Activated CD8-positive, alpha-beta memory T cell treated with anti-CD3 and anti-CD28 coated beads for 36 hours (primary cell): Measurements from ENCODE around the gene TMEM217. TPM values are rescaled to one million over a fixed set of nuclear protein-coding genes. Genes with fewer than 3 reads are reported as not detected.

ENCODE experiments used
- CTCF ChIA-PET: fragments of 350-600 bp; sonication (Branson Sonifier 250); formaldehyde crosslinking; loops from one replicate; lab custom pipeline; 2021; ENCODE audit warnings: antibody characterized with exemption; lab: Charles Lee
- POLR2A ChIA-PET: fragments of 350-600 bp; sonication (Branson Sonifier 250); formaldehyde crosslinking; loops from one replicate; lab custom pipeline; 2021; ENCODE audit warnings: antibody characterized with exemption; lab: Charles Lee
- total RNA-seq, 2 experiments: library from RNA; stranded (reverse); gene quantifications; one replicate each; pipeline ENCODE4 v1.2.3, GENCODE V29; 2021

TMEM217 gene
- total RNA-seq, 2 experiments from 2014 or later = 5.1 to 5.7 TPM

DNA sequence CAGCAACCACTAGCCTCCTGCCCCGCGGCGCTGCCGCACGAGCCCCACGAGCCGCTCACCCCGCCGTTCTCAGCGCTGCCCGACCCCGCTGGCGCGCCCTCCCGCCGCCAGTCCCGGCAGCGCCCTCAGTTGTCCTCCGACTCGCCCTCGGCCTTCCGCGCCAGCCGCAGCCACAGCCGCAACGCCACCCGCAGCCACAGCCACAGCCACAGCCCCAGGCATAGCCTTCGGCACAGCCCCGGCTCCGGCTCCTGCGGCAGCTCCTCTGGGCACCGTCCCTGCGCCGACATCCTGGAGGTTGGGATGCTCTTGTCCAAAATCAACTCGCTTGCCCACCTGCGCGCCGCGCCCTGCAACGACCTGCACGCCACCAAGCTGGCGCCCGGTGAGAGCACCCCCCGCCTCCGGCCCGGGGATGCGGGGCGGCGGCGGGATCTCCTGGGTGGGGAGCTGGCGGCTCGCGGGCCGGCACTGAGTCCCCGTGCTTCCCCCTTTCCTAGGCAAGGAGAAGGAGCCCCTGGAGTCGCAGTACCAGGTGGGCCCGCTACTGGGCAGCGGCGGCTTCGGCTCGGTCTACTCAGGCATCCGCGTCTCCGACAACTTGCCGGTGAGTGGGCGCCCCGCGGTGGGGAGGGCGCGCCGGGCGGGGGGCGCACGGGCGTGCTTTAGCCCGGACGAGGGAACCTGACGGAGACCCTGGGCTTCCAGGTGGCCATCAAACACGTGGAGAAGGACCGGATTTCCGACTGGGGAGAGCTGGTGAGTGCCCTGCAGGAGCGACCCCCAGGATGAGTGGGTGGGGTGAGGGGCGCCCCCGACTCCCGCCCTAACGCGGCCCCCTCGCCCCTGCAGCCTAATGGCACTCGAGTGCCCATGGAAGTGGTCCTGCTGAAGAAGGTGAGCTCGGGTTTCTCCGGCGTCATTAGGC is 87.4 kb downstream of the TMEM217 start:
- ChIA-PET POLR2A (interaction anchor here (0.5 to 6.3 kb wide), 10 partner anchors 13 to 288 kb away, joined by 3 to 87 read pairs (median 8); no protein-coding TSS in a partner anchor), CTCF (interaction anchor here (0.5 to 6.6 kb wide), 23 partner anchors 10 to 389 kb away, joined by 3 to 124 read pairs (median 4); partner anchors contain the start of gene MTCH1)

DNA sequence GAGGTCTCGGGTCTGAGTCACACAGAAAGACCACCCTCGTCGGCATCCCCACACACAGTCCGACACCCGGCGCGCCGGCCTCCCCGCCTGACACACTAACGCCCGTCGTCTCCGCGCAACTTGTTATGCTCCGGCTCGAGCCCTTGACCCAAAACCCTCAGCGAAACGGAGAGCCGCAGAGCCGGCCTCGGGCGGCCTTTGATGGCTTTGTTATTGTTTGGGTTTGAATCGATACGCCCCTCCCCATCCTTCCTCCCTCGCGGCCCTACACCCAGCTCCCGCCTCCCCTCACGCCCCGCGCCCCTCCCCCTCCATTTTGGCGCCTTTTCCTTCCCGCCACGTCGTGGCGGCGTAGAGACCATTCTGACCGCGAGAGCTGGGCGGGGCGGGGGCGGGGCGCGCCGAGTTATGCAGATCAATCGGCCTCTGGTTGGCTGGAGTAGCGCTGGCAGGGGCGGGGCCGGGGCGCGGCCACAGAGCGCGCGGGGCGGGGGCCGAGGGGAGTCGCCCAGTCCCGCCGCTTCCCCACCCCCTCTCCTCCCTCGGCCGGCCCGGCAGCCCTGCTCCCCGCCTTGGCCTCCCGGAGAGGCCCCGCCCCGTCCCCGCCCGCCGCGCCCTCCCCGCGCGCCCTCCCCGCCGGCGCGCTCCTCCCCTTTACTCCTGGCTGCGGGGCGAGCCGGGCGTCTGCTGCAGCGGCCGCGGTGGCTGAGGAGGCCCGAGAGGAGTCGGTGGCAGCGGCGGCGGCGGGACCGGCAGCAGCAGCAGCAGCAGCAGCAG is 88.3 kb downstream of the TMEM217 start, which contains the start of gene PIM1:
PIM1 (plus strand) TSS at position 657 of the 777 bp plus-strand sequence. CDS start 424 bp downstream, outside the sequence.
- CTCF ChIA-PET = interaction anchor here (0.7 to 6.6 kb wide), 8 partner anchors 17 to 148 kb away, joined by 3 to 124 read pairs (median 22); no protein-coding TSS in a partner anchor
- POLR2A ChIA-PET = interaction anchor here (0.6 to 6.3 kb wide), 7 partner anchors 18 to 183 kb away, joined by 3 to 87 read pairs (median 7); partner anchors contain the start of gene MTCH1

DNA sequence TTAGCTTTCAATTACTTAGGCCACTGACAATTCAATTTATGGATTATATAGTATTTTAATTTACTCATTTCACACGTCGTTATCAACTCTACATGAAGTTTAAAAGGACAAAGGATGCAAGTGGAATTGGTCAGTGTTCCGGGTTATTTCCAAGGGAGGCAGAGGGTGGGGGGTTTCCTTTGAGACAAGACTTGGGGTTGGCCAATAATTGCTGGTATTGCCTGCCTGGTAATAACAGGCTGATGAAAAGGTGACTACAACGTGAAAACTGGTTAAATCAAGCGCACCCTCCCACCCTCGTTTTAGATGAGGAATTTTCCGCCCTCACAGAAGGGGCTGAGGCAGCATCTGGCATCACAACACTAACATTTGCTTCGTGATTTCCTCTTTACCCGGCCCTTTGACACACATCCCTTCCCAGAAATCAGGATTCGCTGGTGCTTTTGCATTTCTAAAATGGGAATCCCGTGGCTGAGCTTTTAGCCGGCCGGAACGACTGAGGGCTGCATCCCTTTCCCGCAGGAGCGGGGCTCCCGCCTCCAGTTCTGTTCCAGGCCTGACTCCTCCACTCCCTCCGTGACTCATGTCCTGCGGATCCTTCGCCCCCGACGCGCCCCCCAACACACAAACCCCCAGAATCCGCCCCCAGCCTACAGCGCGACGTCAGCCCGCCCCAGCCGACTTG is 89.0 kb downstream of the TMEM217 start:
- ChIA-PET POLR2A (interaction anchor here (0.5 to 6.3 kb wide), 8 partner anchors 19 to 183 kb away, joined by 3 to 87 read pairs (median 6); partner anchors contain the start of gene MTCH1), CTCF (interaction anchor here (0.7 to 6.6 kb wide), 3 partner anchors 119 to 147 kb away, joined by 3 to 124 read pairs (median 109); no protein-coding TSS in a partner anchor)

DNA sequence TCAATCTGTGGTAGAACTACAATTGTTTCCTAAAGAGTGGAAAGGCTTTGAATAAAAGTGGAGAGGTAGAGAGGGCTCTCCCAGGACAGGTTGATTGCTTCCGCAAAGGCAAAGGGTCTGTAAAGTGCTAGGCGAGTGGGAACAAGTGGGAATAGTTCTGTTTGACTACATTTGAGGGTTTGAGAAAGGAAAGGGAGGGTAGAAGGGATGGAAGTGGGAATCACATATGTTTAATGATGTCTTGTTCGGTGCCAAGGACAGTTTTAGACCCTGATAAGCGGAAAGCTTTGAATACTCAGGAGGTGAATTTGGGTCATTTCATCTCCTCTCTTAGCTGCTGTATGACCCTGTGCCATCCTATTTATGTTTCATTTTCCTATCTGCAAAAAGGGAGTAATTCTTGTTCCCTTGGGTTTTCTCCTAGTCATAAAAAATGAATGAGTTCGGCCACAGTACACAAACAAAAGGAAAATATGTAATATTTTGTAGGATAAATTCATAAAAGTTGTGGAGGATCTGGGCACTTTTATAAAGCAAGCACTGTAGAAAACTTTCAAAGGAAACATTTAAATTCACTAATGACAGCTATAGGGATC is 89.7 kb downstream of the TMEM217 start:
- ChIA-PET POLR2A (interaction anchor here (0.5 to 6.3 kb wide), 4 partner anchors 58 to 182 kb away, joined by 3 to 87 read pairs (median 5); partner anchors contain the start of gene MTCH1), CTCF (interaction anchor here (1.1 to 6.6 kb wide), 3 partner anchors 59 to 147 kb away, joined by 3 to 124 read pairs (median 109); no protein-coding TSS in a partner anchor)

DNA sequence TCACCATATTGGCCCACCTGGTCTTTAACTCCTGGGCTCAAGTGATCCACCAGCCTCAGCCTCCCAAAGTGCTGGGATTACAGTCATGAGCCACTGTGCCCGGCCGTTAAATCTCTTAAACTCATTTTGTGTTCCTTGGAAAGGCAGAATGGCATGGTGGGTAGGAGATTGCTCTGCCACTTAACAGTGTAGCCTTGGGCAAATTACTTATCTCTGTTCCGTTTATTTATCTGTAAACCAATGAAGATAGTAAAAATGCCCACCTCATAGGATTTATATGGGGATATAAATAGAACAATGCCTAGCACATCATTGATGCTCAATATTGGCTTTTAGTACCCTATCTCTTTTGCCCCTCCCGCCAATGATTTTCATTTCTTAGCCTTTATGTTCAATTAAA is 95.2 kb downstream of the TMEM217 start:
- CTCF ChIA-PET = interaction anchor here (2.5 kb wide), 1 partner anchor 144 kb away, joined by 7 read pairs; no protein-coding TSS in a partner anchor
- POLR2A ChIA-PET = no interaction called here

Other genes starting within 250 kb of the TMEM217 start
- gene PIM1, start 88.0 kb downstream of the TMEM217 start, total RNA-seq = 100 to 1,000 TPM; 135 to 139 TPM
- gene TBC1D22B, start 372 bp downstream of the TMEM217 start, total RNA-seq = 10 to 100 TPM; 13.1 to 13.3 TPM
- gene RNF8, start 95.8 kb upstream of the TMEM217 start, total RNA-seq = 10 to 100 TPM; 34.5 to 34.7 TPM
- gene CMTR1, start 175.1 kb upstream of the TMEM217 start, total RNA-seq = 10 to 100 TPM; 44.9 to 45.2 TPM
- gene CCDC167, start 241.7 kb upstream of the TMEM217 start, total RNA-seq = 10 to 100 TPM; 76.6 to 81.6 TPM